ENCODE data around the gene SLC9C1.

The SLC9C1 gene

DNA sequence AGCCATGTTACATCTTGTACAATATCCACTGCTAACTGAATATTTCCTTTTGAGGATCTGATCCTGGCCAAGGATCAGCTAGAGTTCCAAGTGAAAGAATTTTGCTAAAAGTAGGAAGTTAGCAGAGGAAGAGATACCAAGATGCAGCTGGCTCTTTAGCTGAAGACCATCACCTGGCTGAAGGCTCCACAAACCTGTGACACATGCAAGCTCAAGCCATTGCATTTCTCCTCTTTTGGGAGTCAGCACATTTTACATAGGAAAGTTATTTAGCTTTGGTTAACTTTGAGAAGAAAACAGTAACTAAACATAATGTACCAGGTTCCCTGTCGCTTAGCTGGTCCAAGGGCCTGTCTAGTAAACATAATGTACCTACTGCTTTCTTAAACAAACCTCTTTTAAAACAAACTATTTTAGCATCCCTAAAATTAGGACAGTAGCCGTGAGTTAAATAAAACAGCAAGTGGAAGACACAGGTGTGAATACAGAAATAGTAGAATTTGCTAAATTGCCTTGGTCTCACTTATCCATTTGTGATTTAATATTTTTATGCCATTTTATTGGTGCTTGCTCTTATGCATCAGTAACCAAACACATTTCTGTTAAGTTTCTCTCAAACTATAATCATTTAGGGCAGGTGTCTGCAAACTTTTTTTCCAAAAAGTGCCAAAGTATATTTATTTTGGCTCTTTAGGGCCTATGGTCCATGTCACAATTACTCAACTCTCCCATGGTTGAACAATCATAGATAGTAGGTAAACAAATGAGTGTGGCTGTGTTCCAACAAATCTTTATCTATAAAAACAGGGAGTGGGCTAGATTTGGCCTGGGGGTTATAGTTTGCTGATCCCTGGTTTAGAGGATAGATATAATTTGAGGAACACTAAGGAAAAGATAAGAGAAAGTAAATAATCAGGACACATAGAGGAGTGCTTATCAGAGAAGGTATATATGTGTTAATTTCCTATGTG is 172.2 kb downstream of the SLC9C1 start:
- TF ChIP-seq TCF12 (IDR thresholded peaks at IDR 0.05; ENCODE audit: low read depth) = no peak
- no peak for TF ChIP-seq RAD21 (IDR thresholded peaks at IDR 0.05; ENCODE audit: low read depth)
- no peak for TF ChIP-seq EGR1 (IDR thresholded peaks at IDR 0.05)
- no peak for TF ChIP-seq ZBTB7A (IDR thresholded peaks at IDR 0.05; ENCODE audit: low read depth)
- TF ChIP-seq, protein P1, sequence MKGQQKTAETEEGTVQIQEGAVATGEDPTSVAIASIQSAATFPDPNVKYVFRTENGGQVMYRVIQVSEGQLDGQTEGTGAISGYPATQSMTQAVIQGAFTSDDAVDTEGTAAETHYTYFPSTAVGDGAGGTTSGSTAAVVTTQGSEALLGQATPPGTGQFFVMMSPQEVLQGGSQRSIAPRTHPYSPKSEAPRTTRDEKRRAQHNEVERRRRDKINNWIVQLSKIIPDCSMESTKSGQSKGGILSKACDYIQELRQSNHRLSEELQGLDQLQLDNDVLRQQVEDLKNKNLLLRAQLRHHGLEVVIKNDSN (IDR thresholded peaks at IDR 0.05) = no peak
- TF ChIP-seq NFIC (IDR thresholded peaks at IDR 0.05) = no peak
- TF ChIP-seq YY1 (IDR thresholded peaks at IDR 0.05; ENCODE audit: low read depth) = no peak
- TF ChIP-seq EP300 (IDR thresholded peaks at IDR 0.05; ENCODE audit: borderline replicate concordance) = no peak
- TF ChIP-seq CREB1 (IDR thresholded peaks at IDR 0.05; ENCODE audit: low read depth) = no peak
- TF ChIP-seq TAF1 (IDR thresholded peaks at IDR 0.05; ENCODE audit: low read depth) = no peak
- no peak for TF ChIP-seq CEBPB (IDR thresholded peaks at IDR 0.05)
- TF ChIP-seq MAX (IDR thresholded peaks at IDR 0.05) = no peak
- TF ChIP-seq TEAD4 (IDR thresholded peaks at IDR 0.05) = no peak
- TF ChIP-seq, protein P2, sequence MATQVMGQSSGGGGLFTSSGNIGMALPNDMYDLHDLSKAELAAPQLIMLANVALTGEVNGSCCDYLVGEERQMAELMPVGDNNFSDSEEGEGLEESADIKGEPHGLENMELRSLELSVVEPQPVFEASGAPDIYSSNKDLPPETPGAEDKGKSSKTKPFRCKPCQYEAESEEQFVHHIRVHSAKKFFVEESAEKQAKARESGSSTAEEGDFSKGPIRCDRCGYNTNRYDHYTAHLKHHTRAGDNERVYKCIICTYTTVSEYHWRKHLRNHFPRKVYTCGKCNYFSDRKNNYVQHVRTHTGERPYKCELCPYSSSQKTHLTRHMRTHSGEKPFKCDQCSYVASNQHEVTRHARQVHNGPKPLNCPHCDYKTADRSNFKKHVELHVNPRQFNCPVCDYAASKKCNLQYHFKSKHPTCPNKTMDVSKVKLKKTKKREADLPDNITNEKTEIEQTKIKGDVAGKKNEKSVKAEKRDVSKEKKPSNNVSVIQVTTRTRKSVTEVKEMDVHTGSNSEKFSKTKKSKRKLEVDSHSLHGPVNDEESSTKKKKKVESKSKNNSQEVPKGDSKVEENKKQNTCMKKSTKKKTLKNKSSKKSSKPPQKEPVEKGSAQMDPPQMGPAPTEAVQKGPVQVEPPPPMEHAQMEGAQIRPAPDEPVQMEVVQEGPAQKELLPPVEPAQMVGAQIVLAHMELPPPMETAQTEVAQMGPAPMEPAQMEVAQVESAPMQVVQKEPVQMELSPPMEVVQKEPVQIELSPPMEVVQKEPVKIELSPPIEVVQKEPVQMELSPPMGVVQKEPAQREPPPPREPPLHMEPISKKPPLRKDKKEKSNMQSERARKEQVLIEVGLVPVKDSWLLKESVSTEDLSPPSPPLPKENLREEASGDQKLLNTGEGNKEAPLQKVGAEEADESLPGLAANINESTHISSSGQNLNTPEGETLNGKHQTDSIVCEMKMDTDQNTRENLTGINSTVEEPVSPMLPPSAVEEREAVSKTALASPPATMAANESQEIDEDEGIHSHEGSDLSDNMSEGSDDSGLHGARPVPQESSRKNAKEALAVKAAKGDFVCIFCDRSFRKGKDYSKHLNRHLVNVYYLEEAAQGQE (IDR thresholded peaks at IDR 0.05; ENCODE audit: low read depth) = no peak

GRCh38 chr3:112119962-112120836 is 173.8 kb downstream of the SLC9C1 start:
- no peak for TF ChIP-seq TCF12 (IDR thresholded peaks at IDR 0.05; ENCODE audit: low read depth)
- TF ChIP-seq ZBTB7A (IDR thresholded peaks at IDR 0.05; ENCODE audit: low read depth) = no peak
- TF ChIP-seq, protein P1 (IDR thresholded peaks at IDR 0.05) = no peak
- TF ChIP-seq FOXM1 (IDR thresholded peaks at IDR 0.05; ENCODE audit: borderline replicate concordance, low read depth) = no peak
- TF ChIP-seq YY1 (IDR thresholded peaks at IDR 0.05; ENCODE audit: low read depth) = no peak
- TF ChIP-seq NFIC (IDR thresholded peaks at IDR 0.05) = no peak
- no peak for TF ChIP-seq CREB1 (IDR thresholded peaks at IDR 0.05; ENCODE audit: low read depth)
- TF ChIP-seq RAD21 (IDR thresholded peaks at IDR 0.05; ENCODE audit: low read depth) = no peak

GRCh38 chr3:112117841-112118571 is 176.0 kb downstream of the SLC9C1 start:
- TF ChIP-seq, protein P2 (IDR thresholded peaks at IDR 0.05; ENCODE audit: low read depth) = no peak
- TF ChIP-seq FOXM1 (IDR thresholded peaks at IDR 0.05; ENCODE audit: borderline replicate concordance, low read depth) (no peak), TAF1 (IDR thresholded peaks at IDR 0.05; ENCODE audit: low read depth) (no peak), YY1 (IDR thresholded peaks at IDR 0.05; ENCODE audit: low read depth) (no peak), CEBPB (IDR thresholded peaks at IDR 0.05) (no peak), EGR1 (IDR thresholded peaks at IDR 0.05) (no peak), TEAD4 (IDR thresholded peaks at IDR 0.05) (no peak), TCF12 (IDR thresholded peaks at IDR 0.05; ENCODE audit: low read depth) (no peak), RAD21 (IDR thresholded peaks at IDR 0.05; ENCODE audit: low read depth) (no peak), EP300 (IDR thresholded peaks at IDR 0.05; ENCODE audit: borderline replicate concordance) (no peak), CREB1 (IDR thresholded peaks at IDR 0.05; ENCODE audit: low read depth) (no peak), MAX (IDR thresholded peaks at IDR 0.05) (no peak), ZBTB7A (IDR thresholded peaks at IDR 0.05; ENCODE audit: low read depth) (no peak), NFIC (IDR thresholded peaks at IDR 0.05) (no peak)
- TF ChIP-seq, protein P1 (IDR thresholded peaks at IDR 0.05) = no peak

GRCh38 chr3:112117415-112117814 is 176.6 kb downstream of the SLC9C1 start:
- TF ChIP-seq ZBTB7A (IDR thresholded peaks at IDR 0.05; ENCODE audit: low read depth) (no peak), EP300 (IDR thresholded peaks at IDR 0.05; ENCODE audit: borderline replicate concordance) (no peak), RAD21 (IDR thresholded peaks at IDR 0.05; ENCODE audit: low read depth) (no peak), CEBPB (IDR thresholded peaks at IDR 0.05) (no peak), TEAD4 (IDR thresholded peaks at IDR 0.05) (no peak), CREB1 (IDR thresholded peaks at IDR 0.05; ENCODE audit: low read depth) (no peak)
- TF ChIP-seq, protein P2 (IDR thresholded peaks at IDR 0.05; ENCODE audit: low read depth) = no peak

Data from Ishikawa (cell line).